ENCODE data around the gene PRPS1. TPM values are rescaled to one million over a fixed set of nuclear protein-coding genes. Genes with fewer than 3 reads are reported as not detected.

The PRPS1 gene
- polyA plus RNA-seq, result 34.0 to 48.4 TPM (median 39.5 TPM) in 3 replicates
- 7.4 TPM for polyA plus RNA-seq (2011; ENCODE audit: low read depth)
- 37.6 and 41.7 TPM in 2 replicates for polyA plus RNA-seq (2011; cell fraction: cytosol; rRNA removed)
- polyA plus RNA-seq (2011; cell fraction: nucleus; rRNA removed), result 29.2 and 29.8 TPM in 2 replicates
- polyA plus RNA-seq (2012; ENCODE audit: low replicate concordance), result 15.0 and 27.8 TPM in 2 replicates
- 19.1 to 39.9 TPM (median 29.5 TPM) in 3 replicates for polyA minus RNA-seq
- polyA minus RNA-seq (2011; cell fraction: cytosol; rRNA and poly(A)+ RNA removed), result 22.3 TPM
- 11.9 and 16.4 TPM in 2 replicates for polyA minus RNA-seq (2011; cell fraction: nucleus; rRNA and poly(A)+ RNA removed)

DNA sequence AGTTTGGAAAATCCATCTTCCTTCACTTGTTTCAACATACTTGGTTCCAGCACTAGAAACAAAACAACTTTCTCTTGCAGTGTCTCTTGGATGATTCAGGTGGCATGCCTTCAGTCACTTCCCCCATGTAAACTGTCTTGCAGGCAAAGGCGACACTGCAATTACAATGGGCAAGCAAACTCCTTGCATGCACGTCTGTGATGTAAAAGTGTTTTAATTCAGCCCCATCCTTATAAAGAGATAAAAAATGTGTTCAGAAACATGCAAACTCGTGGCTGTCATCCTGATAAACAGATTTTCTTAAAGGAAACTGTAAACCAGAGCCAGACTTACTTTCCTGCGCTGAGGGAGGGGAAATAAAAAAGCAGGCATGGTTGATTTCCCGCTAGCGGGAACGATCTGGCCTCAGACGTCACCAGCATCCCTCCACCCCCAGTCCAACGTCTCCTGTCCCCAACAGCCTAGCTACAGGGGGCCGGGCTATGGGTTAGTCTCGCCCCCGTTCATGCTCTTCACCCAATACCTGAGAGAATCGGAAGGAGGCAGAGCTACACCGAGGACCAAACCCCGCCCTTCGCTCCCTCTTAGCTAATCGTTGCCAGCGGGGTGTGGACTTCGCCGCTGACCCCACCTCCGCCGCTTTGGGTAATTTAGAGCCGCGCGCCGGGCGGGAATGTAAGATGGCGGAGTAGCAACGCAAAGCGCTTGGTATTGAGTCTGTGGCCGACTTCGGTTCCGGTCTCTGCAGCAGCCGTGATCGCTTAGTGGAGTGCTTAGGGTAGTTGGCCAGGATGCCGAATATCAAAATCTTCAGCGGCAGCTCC lies at the start of gene PRPS1:
Gene PRPS1 (plus strand): TSS at position 673 of the 824 bp plus-strand sequence. CDS start 119 bp downstream, at position 792.
- H3K4me1 ChIP-seq (ENCODE audit: control insufficient read depth, extremely low read depth, insufficient read depth, low read length), result peaks cover 6% of the 10 kb centered on the region
- no peaks in the 10 kb centered on the region for H3K9me1 ChIP-seq (ENCODE audit: control insufficient read depth, extremely low read depth, insufficient read depth, low read length)
- no peaks in the 10 kb centered on the region for H3K36me3 ChIP-seq (ENCODE audit: control insufficient read depth in 2 of 2, extremely low read depth in 1 of 2, insufficient read depth in 2 of 2, low read length in 2 of 2)
- no peaks in the 10 kb centered on the region for H3K27me3 ChIP-seq (ENCODE audit: control insufficient read depth, extremely low read depth, insufficient read depth, low read length)
- peak within 1 kb of the TSS; percentile 74 for H3K4me2 ChIP-seq (ENCODE audit: control insufficient read depth, extremely low read depth, insufficient read depth, low read depth, low read length)
- H3K9ac ChIP-seq (ENCODE audit: control insufficient read depth, extremely low read depth, insufficient read depth, low read length), result peak within 1 kb of the TSS; percentile 61
- no peaks in the 10 kb centered on the region for H3K9me3 ChIP-seq (ENCODE audit: control insufficient read depth, low read depth, low read length)
- H3K79me2 ChIP-seq (ENCODE audit: control insufficient read depth, insufficient read depth, low read length), result peaks cover 26% of the 10 kb centered on the region
- FAIRE-seq, result peak; percentile 67
- peak within 1 kb of the TSS; percentile 79 for H2AFZ ChIP-seq (ENCODE audit: control insufficient read depth, low read length)
- H3K4me3 ChIP-seq (ENCODE audit: control insufficient read depth in 2 of 3, extremely low read depth in 1 of 3, insufficient read depth in 2 of 3, low read depth in 1 of 3, low read length in 3 of 3), result peak within 1 kb of the TSS; percentile 50 to 84 (median 66)
- peak; percentile 48 for DNase-seq (ENCODE audit: low read depth, low spot score)
- dilution Hi-C loops (cut with MboI; ENCODE audit: extremely low pct_ligation_motif_present, low sequenced_read_pairs), result no loop called here
- H4K20me1 ChIP-seq (ENCODE audit: control insufficient read depth, extremely low read depth, insufficient read depth, low read length), result no peaks in the 10 kb centered on the region
- TF ChIP-seq EZH2 (IDR thresholded peaks at IDR 0.05; ENCODE audit: low read length), result no peak
- TF ChIP-seq, protein P1, sequence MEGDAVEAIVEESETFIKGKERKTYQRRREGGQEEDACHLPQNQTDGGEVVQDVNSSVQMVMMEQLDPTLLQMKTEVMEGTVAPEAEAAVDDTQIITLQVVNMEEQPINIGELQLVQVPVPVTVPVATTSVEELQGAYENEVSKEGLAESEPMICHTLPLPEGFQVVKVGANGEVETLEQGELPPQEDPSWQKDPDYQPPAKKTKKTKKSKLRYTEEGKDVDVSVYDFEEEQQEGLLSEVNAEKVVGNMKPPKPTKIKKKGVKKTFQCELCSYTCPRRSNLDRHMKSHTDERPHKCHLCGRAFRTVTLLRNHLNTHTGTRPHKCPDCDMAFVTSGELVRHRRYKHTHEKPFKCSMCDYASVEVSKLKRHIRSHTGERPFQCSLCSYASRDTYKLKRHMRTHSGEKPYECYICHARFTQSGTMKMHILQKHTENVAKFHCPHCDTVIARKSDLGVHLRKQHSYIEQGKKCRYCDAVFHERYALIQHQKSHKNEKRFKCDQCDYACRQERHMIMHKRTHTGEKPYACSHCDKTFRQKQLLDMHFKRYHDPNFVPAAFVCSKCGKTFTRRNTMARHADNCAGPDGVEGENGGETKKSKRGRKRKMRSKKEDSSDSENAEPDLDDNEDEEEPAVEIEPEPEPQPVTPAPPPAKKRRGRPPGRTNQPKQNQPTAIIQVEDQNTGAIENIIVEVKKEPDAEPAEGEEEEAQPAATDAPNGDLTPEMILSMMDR (optimal IDR thresholded peaks at IDR 0.05 in 1 of 3, IDR thresholded peaks at IDR 0.05 in 1 of 3, conservative IDR thresholded peaks at IDR 0.05 in 1 of 3; ENCODE audit: extremely low read depth in 1 of 3, insufficient read depth in 2 of 3, low read length in 3 of 3), result no peak
- peak within 1 kb of the TSS; percentile 68 for H3K27ac ChIP-seq (ENCODE audit: control insufficient read depth, insufficient read depth, low read length)

DNA sequence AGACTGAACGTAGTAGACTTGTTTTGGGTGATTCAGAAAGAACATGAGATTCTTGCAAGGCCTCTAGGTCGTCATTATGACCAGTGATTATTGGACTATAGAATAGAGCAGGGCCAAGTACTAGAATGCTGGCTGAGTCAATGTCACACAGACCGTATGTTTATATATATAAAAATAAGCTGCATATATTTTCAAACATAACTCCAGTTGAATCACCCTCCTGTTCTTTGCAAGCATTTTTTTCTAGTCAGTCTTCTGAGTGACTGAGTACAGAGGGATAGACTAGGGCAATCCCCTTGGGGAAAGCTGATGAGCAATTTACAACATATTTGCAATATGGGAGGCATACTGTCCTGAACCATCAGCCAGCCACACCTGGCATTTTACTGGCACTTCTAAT lies 48.4 kb upstream of the PRPS1 start:
- H2AFZ ChIP-seq (ENCODE audit: control insufficient read depth, low read length), result no peak overlapping the region
- dilution Hi-C loops (cut with MboI; ENCODE audit: extremely low pct_ligation_motif_present, low sequenced_read_pairs), result no loop called here
- DNase-seq (ENCODE audit: low read depth, low spot score) (no peak), FAIRE-seq (no peak)
- no peak overlapping the region for H3K4me3 ChIP-seq (ENCODE audit: control insufficient read depth in 2 of 3, extremely low read depth in 1 of 3, insufficient read depth in 2 of 3, low read depth in 1 of 3, low read length in 3 of 3)
- no peaks in the 10 kb centered on the region for H4K20me1 ChIP-seq (ENCODE audit: control insufficient read depth, extremely low read depth, insufficient read depth, low read length)
- H3K9me1 ChIP-seq (ENCODE audit: control insufficient read depth, extremely low read depth, insufficient read depth, low read length), result no peaks in the 10 kb centered on the region
- H3K4me1 ChIP-seq (ENCODE audit: control insufficient read depth, extremely low read depth, insufficient read depth, low read length), result no peaks in the 10 kb centered on the region
- no peaks in the 10 kb centered on the region for H3K27me3 ChIP-seq (ENCODE audit: control insufficient read depth, extremely low read depth, insufficient read depth, low read length)
- TF ChIP-seq EZH2 (IDR thresholded peaks at IDR 0.05; ENCODE audit: low read length), result no peak
- TF ChIP-seq, protein P1 (optimal IDR thresholded peaks at IDR 0.05 in 1 of 3, IDR thresholded peaks at IDR 0.05 in 1 of 3, conservative IDR thresholded peaks at IDR 0.05 in 1 of 3; ENCODE audit: extremely low read depth in 1 of 3, insufficient read depth in 2 of 3, low read length in 3 of 3), result no peak
- no peak overlapping the region for H3K4me2 ChIP-seq (ENCODE audit: control insufficient read depth, extremely low read depth, insufficient read depth, low read depth, low read length)
- H3K9me3 ChIP-seq (ENCODE audit: control insufficient read depth, low read depth, low read length), result no peaks in the 10 kb centered on the region
- H3K27ac ChIP-seq (ENCODE audit: control insufficient read depth, insufficient read depth, low read length), result no peak overlapping the region
- no peaks in the 10 kb centered on the region for H3K79me2 ChIP-seq (ENCODE audit: control insufficient read depth, insufficient read depth, low read length)
- no peak overlapping the region for H3K9ac ChIP-seq (ENCODE audit: control insufficient read depth, extremely low read depth, insufficient read depth, low read length)
- no peaks in the 10 kb centered on the region for H3K36me3 ChIP-seq (ENCODE audit: control insufficient read depth in 2 of 2, extremely low read depth in 1 of 2, insufficient read depth in 2 of 2, low read length in 2 of 2)
